IPS-18a (cell line): ENCODE data around the gene GKN1.

Experiments
- H3K27ac ChIP-seq: one replicate; pipeline ENCODE4 v1.5.1; 2013; ENCODE audit warnings: low read length
- H3K27me3 ChIP-seq: one replicate; pipeline ENCODE4 v1.6.1; 2013; ENCODE audit warnings: mild to moderate bottlenecking, low read length; ENCODE audit not compliant: control insufficient read depth, insufficient read depth
- H3K36me3 ChIP-seq: one replicate; pipeline ENCODE4 v1.6.1; 2013; ENCODE audit warnings: low read depth, low read length; ENCODE audit not compliant: control insufficient read depth
- H3K4me1 ChIP-seq: one replicate; pipeline ENCODE4 v1.6.1; 2013; ENCODE audit warnings: low read depth, low read length; ENCODE audit not compliant: control insufficient read depth
- H3K4me3 ChIP-seq: one replicate; pipeline ENCODE4 v1.5.1; 2013; ENCODE audit warnings: low read length
- H3K9ac ChIP-seq: one replicate; pipeline ENCODE4 v1.6.1; 2013; ENCODE audit warnings: mild to moderate bottlenecking, low read length, moderate library complexity
- H3K9me3 ChIP-seq: one replicate; pipeline ENCODE4 v1.6.1; 2013; ENCODE audit warnings: low read depth, low read length; ENCODE audit not compliant: control insufficient read depth

The GKN1 gene

DNA sequence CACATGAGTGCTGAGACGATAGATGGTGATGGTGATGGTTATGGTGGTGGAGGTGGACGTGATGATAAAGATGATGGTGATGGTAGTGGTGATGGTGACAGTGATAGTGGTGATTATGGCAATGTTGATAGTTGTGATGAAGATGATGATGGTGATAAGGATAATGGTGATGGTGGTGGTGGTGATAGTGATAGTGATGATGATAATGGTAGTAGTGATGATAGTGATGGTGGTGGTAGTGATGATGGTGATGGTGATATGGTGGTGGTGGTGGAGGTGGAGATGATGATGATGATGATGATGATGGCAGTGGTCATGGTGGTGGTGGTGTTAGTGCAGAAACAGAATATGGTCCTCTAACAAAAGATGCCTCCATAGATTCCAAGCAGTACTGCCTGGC, 48.8 kb downstream of the GKN1 start:
- Histone ChIP-seq H3K4me3 (no peak overlapping the region), H3K36me3 (no peaks in the 10 kb centered on the region), H3K27ac (no peak overlapping the region), H3K9me3 (no peaks in the 10 kb centered on the region), H3K9ac (no peak overlapping the region), H3K27me3 (no peaks in the 10 kb centered on the region), H3K4me1 (peaks cover 10% of the 10 kb centered on the region)

GRCh38 chr2:69026026-69026425, 51.6 kb downstream of the GKN1 start:
- no peaks in the 10 kb centered on the region for H3K9me3 ChIP-seq
- no peak overlapping the region for H3K9ac ChIP-seq
- H3K4me1 ChIP-seq: peaks cover under 1% of the 10 kb centered on the region
- no peak overlapping the region for H3K27ac ChIP-seq
- H3K27me3 ChIP-seq: no peaks in the 10 kb centered on the region
- no peak overlapping the region for H3K4me3 ChIP-seq
- no peaks in the 10 kb centered on the region for H3K36me3 ChIP-seq

DNA sequence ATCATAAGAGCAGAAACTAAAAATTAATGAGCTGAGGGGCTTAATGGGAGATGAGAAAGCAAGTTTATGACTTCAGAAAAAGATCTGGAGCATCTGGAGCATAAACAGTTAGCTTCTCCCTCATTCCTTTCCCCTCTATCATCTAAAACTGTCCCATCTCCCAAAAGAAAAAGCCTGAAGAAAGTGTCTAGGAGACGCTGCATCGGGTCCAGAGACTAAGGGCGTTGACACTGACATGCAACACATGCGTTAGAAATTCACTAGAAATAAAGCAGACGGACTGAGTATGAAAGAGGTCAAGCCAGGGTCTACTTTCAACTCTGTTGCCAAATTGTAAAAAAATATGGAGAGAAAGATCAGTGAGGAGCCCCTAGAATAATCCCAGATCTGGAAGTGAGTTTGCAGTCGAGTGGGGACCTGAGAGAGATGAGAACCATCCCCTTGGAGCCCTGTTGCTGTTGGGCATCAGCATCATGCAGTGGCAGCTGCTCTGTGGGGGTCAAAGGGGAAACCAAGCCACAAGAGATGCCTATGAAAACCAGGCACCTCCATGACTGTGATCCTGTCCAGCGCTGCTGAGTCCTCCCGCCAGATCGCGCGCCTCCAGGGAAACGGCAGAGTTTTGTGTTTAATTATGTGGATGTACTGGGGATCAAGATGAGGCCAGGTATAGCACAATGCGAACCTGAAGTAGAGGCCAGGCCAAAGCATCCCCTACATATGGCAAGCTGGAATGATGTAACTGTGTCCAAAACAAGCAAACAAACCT, 52.4 kb downstream of the GKN1 start:
- Histone ChIP-seq H3K27me3 (no peaks in the 10 kb centered on the region), H3K36me3 (no peaks in the 10 kb centered on the region), H3K4me1 (peaks cover 3% of the 10 kb centered on the region), H3K9me3 (no peaks in the 10 kb centered on the region), H3K9ac (no peak overlapping the region), H3K4me3 (no peak overlapping the region), H3K27ac (no peak overlapping the region)
